ENCODE results near the gene TENM4.

The TENM4 gene

GRCh38 chr11:79294845-79295731 is 145.7 kb downstream of the TENM4 start:
- no peak for DNase-seq (ENCODE audit: low read depth)

GRCh38 chr11:79291948-79292347 is 148.9 kb downstream of the TENM4 start:
- no peak for DNase-seq (ENCODE audit: low read depth)

- no peak for DNase-seq (ENCODE audit: low read depth)
These were observed 150.1 kb downstream of the TENM4 start for GRCh38 chr11:79290761-79291160.

- no peak for DNase-seq (ENCODE audit: low read depth)
These were observed 152.9 kb downstream of the TENM4 start for GRCh38 chr11:79287952-79288351.

GRCh38 chr11:79285756-79286155 is 155.1 kb downstream of the TENM4 start:
- no peak for DNase-seq (ENCODE audit: low read depth)

- DNase-seq (ENCODE audit: low read depth) = no peak
These were observed 164.0 kb downstream of the TENM4 start for GRCh38 chr11:79276736-79277325.

- no peak for DNase-seq (ENCODE audit: low read depth)
These were observed 166.0 kb downstream of the TENM4 start for GRCh38 chr11:79274636-79275331.

GRCh38 chr11:79273781-79274180 is 167.0 kb downstream of the TENM4 start:
- no peak for DNase-seq (ENCODE audit: low read depth)

- no peak for DNase-seq (ENCODE audit: low read depth)
These were observed 171.1 kb downstream of the TENM4 start for GRCh38 chr11:79269611-79270307.

GRCh38 chr11:79266396-79266795 is 174.4 kb downstream of the TENM4 start:
- no peak for DNase-seq (ENCODE audit: low read depth)

- no peak for DNase-seq (ENCODE audit: low read depth)
These were observed 175.0 kb downstream of the TENM4 start for GRCh38 chr11:79265756-79266322.

- no peak for DNase-seq (ENCODE audit: low read depth)
These were observed 176.5 kb downstream of the TENM4 start for GRCh38 chr11:79264284-79264683.

- DNase-seq (ENCODE audit: low read depth) = no peak
These were observed 177.8 kb downstream of the TENM4 start for GRCh38 chr11:79263001-79263400.

GRCh38 chr11:79262221-79262620 is 178.6 kb downstream of the TENM4 start:
- DNase-seq (ENCODE audit: low read depth) = no peak

GRCh38 chr11:79261684-79262083 is 179.1 kb downstream of the TENM4 start:
- no peak for DNase-seq (ENCODE audit: low read depth)

GRCh38 chr11:79259800-79260199 is 181.0 kb downstream of the TENM4 start:
- no peak for DNase-seq (ENCODE audit: low read depth)

- DNase-seq (ENCODE audit: low read depth) = no peak
These were observed 182.3 kb downstream of the TENM4 start for GRCh38 chr11:79258576-79258975.

- no peak for DNase-seq (ENCODE audit: low read depth)
These were observed 184.9 kb downstream of the TENM4 start for GRCh38 chr11:79255965-79256364.

- no peak for DNase-seq (ENCODE audit: low read depth)
These were observed 187.6 kb downstream of the TENM4 start for GRCh38 chr11:79253280-79253679.

GRCh38 chr11:79249295-79249993 is 191.4 kb downstream of the TENM4 start:
- no peak for DNase-seq (ENCODE audit: low read depth)

- DNase-seq (ENCODE audit: low read depth) = no peak
These were observed 196.0 kb downstream of the TENM4 start for GRCh38 chr11:79244798-79245197.
